Metanephros (tissue), 2 donors: ENCODE measurements around the gene LGALS13. TPM values are rescaled to one million over a fixed set of nuclear protein-coding genes. Genes with fewer than 3 reads are reported as not detected.

Source experiments
- small RNA-seq: library from RNA; depleted of rRNA; stranded (forward); fragments of <200 nt; gene quantifications from one replicate; pipeline ENCODE3, GENCODE V24; 2014; ENCODE audit warnings: low replicate concordance
- total RNA-seq: library from RNA; depleted of rRNA; stranded (reverse); fragments of >200 nt; gene quantifications from one replicate; pipeline ENCODE4 v1.2.3, GENCODE V29; 2014

LGALS13 gene
- total RNA-seq = not detected

GRCh38 chr19:39602224-39602623, at the start of gene LGALS13:
Gene LGALS13, plus strand, starts transcription at chr19:39602524. Its CDS starts 45 bp downstream, at chr19:39602569.

GRCh38 chr19:39655613-39656012, 53.3 kb downstream of the LGALS13 start, which contains the start of gene LGALS16:
Gene LGALS16, plus strand, starts transcription at chr19:39655913. Its CDS starts 49 bp downstream, at chr19:39655962.

Small RNA genes within 50 kb of the gene (small RNA-seq; reads per million reads assigned to genes)
- gene AC005176.2 (not detected), gene RPS29P24 (not detected), gene RPS29P25 (not detected), gene RPS29P26 (not detected), gene RPS29P30 (not detected)

Other genes with a start within 250 kb of the LGALS13 start
- gene PAF1, start 211.4 kb upstream of the LGALS13 start, total RNA-seq = 30.4 TPM
- 58.0 TPM for gene MED29, start 211.1 kb upstream of the LGALS13 start, total RNA-seq
- 56.6 TPM for gene ZFP36, start 195.7 kb upstream of the LGALS13 start, total RNA-seq
- 76.6 TPM for gene PLEKHG2, start 189.9 kb upstream of the LGALS13 start, total RNA-seq
- gene RPS16, start 166.6 kb upstream of the LGALS13 start, total RNA-seq = 259 TPM
- 57.6 TPM for gene SUPT5H, start 156.9 kb upstream of the LGALS13 start, total RNA-seq
- gene TIMM50, start 121.7 kb upstream of the LGALS13 start, total RNA-seq = 43.8 TPM
- 0.35 TPM for gene DLL3, start 103.6 kb upstream of the LGALS13 start, total RNA-seq
- gene SELENOV, start 87.4 kb upstream of the LGALS13 start, total RNA-seq = 4.7 TPM
- 4.7 TPM for gene EID2B, start 69.7 kb upstream of the LGALS13 start, total RNA-seq
- gene EID2, start 62.4 kb upstream of the LGALS13 start, total RNA-seq = 13.2 TPM
- not detected for gene LGALS16, start 53.4 kb downstream of the LGALS13 start, total RNA-seq
- gene LGALS14, start 102.0 kb downstream of the LGALS13 start, total RNA-seq = not detected
- 4.4 TPM for gene CLC, start 135.5 kb downstream of the LGALS13 start, total RNA-seq
- not detected for gene LEUTX, start 176.3 kb downstream of the LGALS13 start, total RNA-seq
- 42.7 TPM for gene DYRK1B, start 231.6 kb downstream of the LGALS13 start, total RNA-seq
- gene FBL, start 243.9 kb downstream of the LGALS13 start, total RNA-seq = 203 TPM